ENCODE results near the gene TMEM236. TPM values are rescaled to one million over a fixed set of nuclear protein-coding genes. Genes with fewer than 3 reads are reported as not detected.

TMEM236 gene
- polyA plus RNA-seq, 1 donor = 34.3 TPM

DNA sequence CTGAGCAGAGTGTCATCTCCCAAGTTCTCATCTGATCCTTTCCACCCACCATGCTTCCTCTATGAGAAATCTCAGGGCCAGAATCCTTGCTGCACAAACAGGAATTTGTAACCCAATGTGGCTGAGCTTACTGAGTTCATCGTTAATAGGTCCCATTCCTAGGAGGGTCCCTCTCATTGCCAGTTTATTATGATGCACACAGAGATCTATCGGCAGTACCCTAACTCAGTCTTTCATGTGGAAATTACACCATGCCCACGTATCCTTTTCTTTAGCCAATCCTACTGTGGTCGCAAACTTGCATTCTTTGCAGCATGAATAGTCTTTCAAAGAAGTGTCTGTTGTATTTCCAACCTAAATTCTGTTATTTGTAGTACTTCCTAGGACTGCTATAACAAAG is 12.1 kb downstream of the TMEM236 start:
- no peak overlapping the region for H3K27ac ChIP-seq (ENCODE audit: low read length)
- 100% methylated on average over 1 of the region's 4 CpGs for WGBS (ENCODE audit: insufficient coverage, low lambda C conversion rate)
- H3K9me3 ChIP-seq (ENCODE audit: control insufficient read depth, low read depth, low read length) = no peaks in the 10 kb centered on the region
- H3K27me3 ChIP-seq (ENCODE audit: control insufficient read depth, insufficient read depth, low read length) = no peaks in the 10 kb centered on the region
- H3K4me3 ChIP-seq (ENCODE audit: low read length) = no peak overlapping the region
- peaks cover 16% of the 10 kb centered on the region for H3K36me3 ChIP-seq (ENCODE audit: control insufficient read depth, insufficient read depth, low read length)
- peaks cover 7% of the 10 kb centered on the region for H3K4me1 ChIP-seq (ENCODE audit: control insufficient read depth, insufficient read depth, low read length)
- DNase-seq = no peak

GRCh38 chr10:17765602-17766001 is 13.6 kb downstream of the TMEM236 start:
- DNase-seq = no peak
- no peak overlapping the region for H3K27ac ChIP-seq (ENCODE audit: low read length)
- H3K4me3 ChIP-seq (ENCODE audit: low read length) = no peak overlapping the region
- peaks cover 16% of the 10 kb centered on the region for H3K36me3 ChIP-seq (ENCODE audit: control insufficient read depth, insufficient read depth, low read length)
- no CpG with 5 or more reads among the region's 3 CpGs for WGBS (ENCODE audit: insufficient coverage, low lambda C conversion rate)
- H3K4me1 ChIP-seq (ENCODE audit: control insufficient read depth, insufficient read depth, low read length) = peaks cover 3% of the 10 kb centered on the region
- no peaks in the 10 kb centered on the region for H3K27me3 ChIP-seq (ENCODE audit: control insufficient read depth, insufficient read depth, low read length)
- H3K9me3 ChIP-seq (ENCODE audit: control insufficient read depth, low read depth, low read length) = no peaks in the 10 kb centered on the region

GRCh38 chr10:17766731-17767130 is 14.7 kb downstream of the TMEM236 start:
- H3K27ac ChIP-seq (ENCODE audit: low read length) = no peak overlapping the region
- 80% methylated on average over 1 of the region's 1 CpG for WGBS (ENCODE audit: insufficient coverage, low lambda C conversion rate)

DNA sequence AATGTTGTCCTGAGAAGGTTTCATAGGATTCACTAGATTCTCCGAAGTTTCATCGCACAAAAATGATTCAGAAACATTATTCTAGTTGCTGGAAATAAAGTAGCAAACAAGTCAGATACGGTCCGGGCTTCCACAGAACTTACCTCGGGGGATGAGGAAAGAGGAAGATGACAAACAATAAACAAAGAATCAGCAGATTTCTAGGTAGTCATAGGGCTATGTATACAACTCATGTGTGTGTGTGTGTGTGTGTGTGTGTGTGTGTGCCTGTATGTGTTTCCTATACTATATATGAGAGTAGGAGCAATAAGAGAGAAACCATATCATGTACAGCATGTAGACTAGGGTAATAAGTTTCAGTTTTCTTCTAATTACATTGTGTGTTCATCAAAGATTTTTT is 16.5 kb downstream of the TMEM236 start:
- H3K36me3 ChIP-seq (ENCODE audit: control insufficient read depth, insufficient read depth, low read length) = peaks cover 17% of the 10 kb centered on the region
- no peak overlapping the region for H3K4me3 ChIP-seq (ENCODE audit: low read length)
- no peaks in the 10 kb centered on the region for H3K27me3 ChIP-seq (ENCODE audit: control insufficient read depth, insufficient read depth, low read length)
- H3K9me3 ChIP-seq (ENCODE audit: control insufficient read depth, low read depth, low read length) = no peaks in the 10 kb centered on the region
- H3K27ac ChIP-seq (ENCODE audit: low read length) = no peak overlapping the region
- H3K4me1 ChIP-seq (ENCODE audit: control insufficient read depth, insufficient read depth, low read length) = no peaks in the 10 kb centered on the region
- 93% methylated on average over 2 of the region's 5 CpGs for WGBS (ENCODE audit: insufficient coverage, low lambda C conversion rate)
- DNase-seq = no peak

More at GRCh38 chr10:17766731-17767130, 14.7 kb downstream of the TMEM236 start:
- H3K4me3 ChIP-seq (ENCODE audit: low read length) = no peak overlapping the region
- peaks cover 3% of the 10 kb centered on the region for H3K4me1 ChIP-seq (ENCODE audit: control insufficient read depth, insufficient read depth, low read length)
- no peak for DNase-seq
- H3K27me3 ChIP-seq (ENCODE audit: control insufficient read depth, insufficient read depth, low read length) = no peaks in the 10 kb centered on the region
- H3K36me3 ChIP-seq (ENCODE audit: control insufficient read depth, insufficient read depth, low read length) = peaks cover 14% of the 10 kb centered on the region
- no peaks in the 10 kb centered on the region for H3K9me3 ChIP-seq (ENCODE audit: control insufficient read depth, low read depth, low read length)

GRCh38 chr10:17768957-17769356 is 17.0 kb downstream of the TMEM236 start:
- Histone ChIP-seq H3K9me3 (ENCODE audit: control insufficient read depth, low read depth, low read length) (no peaks in the 10 kb centered on the region), H3K27me3 (ENCODE audit: control insufficient read depth, insufficient read depth, low read length) (no peaks in the 10 kb centered on the region), H3K36me3 (ENCODE audit: control insufficient read depth, insufficient read depth, low read length) (peaks cover 15% of the 10 kb centered on the region), H3K27ac (ENCODE audit: low read length) (no peak overlapping the region), H3K4me1 (ENCODE audit: control insufficient read depth, insufficient read depth, low read length) (no peaks in the 10 kb centered on the region), H3K4me3 (ENCODE audit: low read length) (no peak overlapping the region)
- no peak for DNase-seq
- whole genome bisulfite sequencing (ENCODE audit: insufficient coverage, low lambda C conversion rate) = 82% methylated on average over 3 of the region's 5 CpGs

- no CpG with 5 or more reads among the region's 4 CpGs for WGBS (ENCODE audit: insufficient coverage, low lambda C conversion rate)
- H3K36me3 ChIP-seq (ENCODE audit: control insufficient read depth, insufficient read depth, low read length) = peaks cover 6% of the 10 kb centered on the region
- H3K4me3 ChIP-seq (ENCODE audit: low read length) = no peak overlapping the region
- no peak for DNase-seq
- H3K27me3 ChIP-seq (ENCODE audit: control insufficient read depth, insufficient read depth, low read length) = no peaks in the 10 kb centered on the region
- no peaks in the 10 kb centered on the region for H3K9me3 ChIP-seq (ENCODE audit: control insufficient read depth, low read depth, low read length)
- H3K4me1 ChIP-seq (ENCODE audit: control insufficient read depth, insufficient read depth, low read length) = no peaks in the 10 kb centered on the region
- no peak overlapping the region for H3K27ac ChIP-seq (ENCODE audit: low read length)
Measured at GRCh38 chr10:17771017-17771416, 19.0 kb downstream of the TMEM236 start.

DNA sequence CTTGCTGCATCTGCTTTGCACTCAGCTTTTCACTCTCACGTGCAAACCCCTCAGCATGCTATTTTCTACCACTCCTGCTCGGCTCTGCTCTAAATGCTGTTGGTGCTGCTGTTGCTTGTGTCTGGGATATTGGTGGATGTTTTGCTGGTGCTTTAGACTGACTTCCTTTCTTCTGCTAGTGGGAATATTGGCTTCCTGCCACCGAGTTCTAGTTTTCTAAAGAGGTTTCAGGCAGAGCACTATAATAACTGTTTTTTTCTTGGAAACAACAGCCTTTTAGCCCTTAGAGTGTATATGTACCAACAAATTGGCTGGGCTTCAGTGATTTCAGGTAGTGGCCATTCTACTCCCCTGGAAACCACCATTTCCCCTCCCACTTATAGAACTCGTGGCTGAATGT is 27.8 kb downstream of the TMEM236 start:
- no peak for DNase-seq
- no peaks in the 10 kb centered on the region for H3K9me3 ChIP-seq (ENCODE audit: control insufficient read depth, low read depth, low read length)
- peaks cover 5% of the 10 kb centered on the region for H3K4me1 ChIP-seq (ENCODE audit: control insufficient read depth, insufficient read depth, low read length)
- no peak overlapping the region for H3K27ac ChIP-seq (ENCODE audit: low read length)
- H3K36me3 ChIP-seq (ENCODE audit: control insufficient read depth, insufficient read depth, low read length) = peaks cover 12% of the 10 kb centered on the region
- no peaks in the 10 kb centered on the region for H3K27me3 ChIP-seq (ENCODE audit: control insufficient read depth, insufficient read depth, low read length)
- no CpG with 5 or more reads among the region's 4 CpGs for WGBS (ENCODE audit: insufficient coverage, low lambda C conversion rate)
- H3K4me3 ChIP-seq (ENCODE audit: low read length) = no peak overlapping the region

GRCh38 chr10:17780727-17781126 is 28.7 kb downstream of the TMEM236 start:
- no peak for DNase-seq
- H3K27me3 ChIP-seq (ENCODE audit: control insufficient read depth, insufficient read depth, low read length) = no peaks in the 10 kb centered on the region
- H3K27ac ChIP-seq (ENCODE audit: low read length) = no peak overlapping the region
- no peak overlapping the region for H3K4me3 ChIP-seq (ENCODE audit: low read length)
- peaks cover 12% of the 10 kb centered on the region for H3K36me3 ChIP-seq (ENCODE audit: control insufficient read depth, insufficient read depth, low read length)
- H3K9me3 ChIP-seq (ENCODE audit: control insufficient read depth, low read depth, low read length) = no peaks in the 10 kb centered on the region
- peaks cover 5% of the 10 kb centered on the region for H3K4me1 ChIP-seq (ENCODE audit: control insufficient read depth, insufficient read depth, low read length)
- 100% methylated on average over 2 of the region's 4 CpGs for WGBS (ENCODE audit: insufficient coverage, low lambda C conversion rate)

GRCh38 chr10:17781856-17782255 is 29.9 kb downstream of the TMEM236 start:
- Histone ChIP-seq H3K9me3 (ENCODE audit: control insufficient read depth, low read depth, low read length) (no peaks in the 10 kb centered on the region), H3K4me3 (ENCODE audit: low read length) (no peak overlapping the region), H3K4me1 (ENCODE audit: control insufficient read depth, insufficient read depth, low read length) (peaks cover 5% of the 10 kb centered on the region), H3K27ac (ENCODE audit: low read length) (no peak overlapping the region), H3K36me3 (ENCODE audit: control insufficient read depth, insufficient read depth, low read length) (peaks cover 9% of the 10 kb centered on the region), H3K27me3 (ENCODE audit: control insufficient read depth, insufficient read depth, low read length) (no peaks in the 10 kb centered on the region)
- DNase-seq = no peak
- whole genome bisulfite sequencing (ENCODE audit: insufficient coverage, low lambda C conversion rate) = no CpG with 5 or more reads among the region's 2 CpGs

DNA sequence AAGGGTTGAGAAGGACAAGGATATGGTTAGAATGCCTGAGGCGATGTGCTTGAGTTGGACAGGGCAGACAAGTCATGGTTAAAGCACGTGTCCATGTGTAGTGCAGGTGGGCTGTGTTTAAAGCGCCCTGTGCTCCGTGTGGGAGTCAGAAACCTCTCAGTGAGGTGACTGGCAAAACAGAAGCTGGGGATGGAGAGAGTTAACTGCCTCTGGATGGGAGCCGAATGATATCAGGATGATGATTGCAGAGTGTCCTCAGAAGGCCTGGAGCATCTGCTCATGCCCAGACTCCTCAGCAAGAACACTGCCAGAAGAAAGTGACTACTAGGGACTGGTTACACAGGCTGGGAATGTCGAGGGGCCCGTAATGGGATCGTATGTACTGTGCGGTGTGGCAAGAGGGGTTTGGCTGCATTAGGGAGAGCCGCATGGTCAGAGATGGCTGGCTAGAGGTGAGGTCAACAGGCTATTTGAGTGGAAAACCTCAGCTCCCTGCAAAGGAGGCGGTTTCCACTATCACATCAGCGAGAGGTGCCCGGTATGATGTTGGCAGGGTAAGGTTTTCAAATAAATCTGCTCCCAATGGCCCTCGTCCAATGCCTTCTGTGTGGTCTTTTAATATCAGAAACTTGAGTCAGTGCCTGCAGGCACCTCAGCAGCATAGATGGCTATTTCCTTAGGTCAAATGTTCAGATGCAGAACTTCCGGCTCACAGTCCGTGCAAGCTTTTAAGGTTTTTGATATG is 31.1 kb downstream of the TMEM236 start:
- DNase-seq = no peak
- no peaks in the 10 kb centered on the region for H3K9me3 ChIP-seq (ENCODE audit: control insufficient read depth, low read depth, low read length)
- H3K4me3 ChIP-seq (ENCODE audit: low read length) = no peak overlapping the region
- peak overlapping the region; percentile 60 for H3K27ac ChIP-seq (ENCODE audit: low read length)
- H3K4me1 ChIP-seq (ENCODE audit: control insufficient read depth, insufficient read depth, low read length) = peaks cover 5% of the 10 kb centered on the region
- no peaks in the 10 kb centered on the region for H3K27me3 ChIP-seq (ENCODE audit: control insufficient read depth, insufficient read depth, low read length)
- peaks cover 2% of the 10 kb centered on the region for H3K36me3 ChIP-seq (ENCODE audit: control insufficient read depth, insufficient read depth, low read length)
- 90% methylated on average over 2 of the region's 16 CpGs for WGBS (ENCODE audit: insufficient coverage, low lambda C conversion rate)

DNA sequence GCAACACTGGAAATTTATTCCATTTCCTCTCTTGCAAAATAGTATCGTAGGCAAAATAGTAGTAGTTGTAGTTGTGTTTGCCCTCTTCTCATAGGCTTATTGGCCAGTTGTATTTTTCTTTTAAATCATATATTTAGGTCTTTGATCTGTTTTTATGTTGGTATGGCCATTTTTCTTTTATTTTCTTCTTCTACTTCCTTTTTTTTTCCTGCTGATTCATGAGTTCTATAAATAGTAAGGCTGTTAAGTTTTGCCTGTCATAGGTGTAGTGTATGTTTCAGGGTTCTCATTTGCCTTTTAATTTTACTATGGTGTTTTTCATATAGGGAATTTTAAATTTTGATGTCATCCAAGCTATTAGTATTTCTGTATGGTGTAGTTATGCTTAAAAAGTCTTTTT is 31.8 kb downstream of the TMEM236 start:
- no CpG with 5 or more reads among the region's 1 CpG for WGBS (ENCODE audit: insufficient coverage, low lambda C conversion rate)

More for the DNA sequence above, 31.8 kb downstream of the TMEM236 start:
- Histone ChIP-seq H3K36me3 (ENCODE audit: control insufficient read depth, insufficient read depth, low read length) (peaks cover 2% of the 10 kb centered on the region), H3K9me3 (ENCODE audit: control insufficient read depth, low read depth, low read length) (no peaks in the 10 kb centered on the region), H3K4me1 (ENCODE audit: control insufficient read depth, insufficient read depth, low read length) (peaks cover 5% of the 10 kb centered on the region), H3K27ac (ENCODE audit: low read length) (peak overlapping the region; percentile 60), H3K4me3 (ENCODE audit: low read length) (no peak overlapping the region), H3K27me3 (ENCODE audit: control insufficient read depth, insufficient read depth, low read length) (no peaks in the 10 kb centered on the region)
- no peak for DNase-seq

Measured in large intestine (tissue), 3 donors.